Activated CD8-positive, alpha-beta memory T cell treated with anti-CD3 and anti-CD28 coated beads, Interleukin-2, amount 10 ng/mL, durations not matched to agents 7 days and 5 days (primary cell): ENCODE measurements around the gene STX12. TPM values are rescaled to one million over a fixed set of nuclear protein-coding genes. Genes with fewer than 3 reads are reported as not detected.
"Not testable (repeated sequence)": the region's sequence is repeated elsewhere in the genome, so short reads cannot be mapped to it uniquely, and the experiment has no call there.

Source experiments
- ATAC-seq: fragments of 150-1000 bp; cut with Tn5 transposase; one replicate; pipeline ENCODE4 v1.10.0; 2021; ENCODE audit warnings: moderate library complexity
- CTCF ChIA-PET: fragments of 350-600 bp; sonication (Branson Sonifier 250); formaldehyde crosslinking; loops from one replicate; lab custom pipeline; 2021; ENCODE audit warnings: antibody characterized with exemption; lab: Charles Lee
- DNase-seq: peaks from one replicate; pipeline ENCODE4 v3.0.0-alpha.2; 2020
- H3K27ac Mint-ChIP-seq: one replicate; pipeline ENCODE4 v1.8.0; 2021; ENCODE audit warnings: mild to moderate bottlenecking, mixed read lengths
- H3K27me3 Mint-ChIP-seq: one replicate; pipeline ENCODE4 v1.8.0; 2021; ENCODE audit warnings: mixed read lengths
- H3K36me3 Mint-ChIP-seq: one replicate; pipeline ENCODE4 v1.8.0; 2021; ENCODE audit warnings: mild to moderate bottlenecking, mixed read lengths
- H3K4me1 Mint-ChIP-seq: one replicate; pipeline ENCODE4 v1.8.0; 2021; ENCODE audit warnings: mixed read lengths
- H3K4me3 Mint-ChIP-seq: one replicate; pipeline ENCODE4 v1.8.0; 2021; ENCODE audit warnings: mild to moderate bottlenecking, moderate library complexity, mixed read lengths
- H3K9me3 Mint-ChIP-seq: one replicate; pipeline ENCODE4 v1.8.0; 2022; ENCODE audit warnings: low read depth, mixed read lengths
- total RNA-seq, 2 experiments: library from RNA; stranded (reverse); gene quantifications; one replicate each; pipeline ENCODE4 v1.2.3, GENCODE V29; 2021

Gene STX12
- total RNA-seq, 2 experiments from 2014 or later: 20.4 to 29.5 TPM

- H3K9me3 Mint-ChIP-seq: no peaks in the 10 kb centered on the region
These were observed 83.7 kb downstream of the STX12 start for GRCh38 chr1:27856561-27857343.

GRCh38 chr1:27857552-27857951 lies 84.5 kb downstream of the STX12 start:
- not testable (repeated sequence) for H3K9me3 Mint-ChIP-seq, H3K36me3 Mint-ChIP-seq, H3K27me3 Mint-ChIP-seq, H3K27ac Mint-ChIP-seq, DNase-seq, H3K4me1 Mint-ChIP-seq, H3K4me3 Mint-ChIP-seq, ATAC-seq
- CTCF ChIA-PET: interaction anchor here (0.6 to 6.0 kb wide), 43 partner anchors 9 to 528 kb away, joined by 3 to 59 read pairs (median 4); partner anchors contain the start of genes EYA3, PPP1R8 and XKR8

More at GRCh38 chr1:27856561-27857343, 83.7 kb downstream of the STX12 start:
- DNase-seq: no peak
- peaks cover 4% of the 10 kb centered on the region for H3K4me1 Mint-ChIP-seq
- no peak for ATAC-seq
- no peak overlapping the region for H3K4me3 Mint-ChIP-seq
- H3K36me3 Mint-ChIP-seq: peaks cover 2% of the 10 kb centered on the region
- CTCF ChIA-PET: interaction anchor here (0.7 to 6.0 kb wide), 22 partner anchors 12 to 392 kb away, joined by 3 to 59 read pairs (median 6); partner anchors contain the start of gene XKR8
- no peak overlapping the region for H3K27ac Mint-ChIP-seq
- H3K27me3 Mint-ChIP-seq: no peaks in the 10 kb centered on the region

GRCh38 chr1:27858072-27858948 lies 85.3 kb downstream of the STX12 start:
- Mint-ChIP-seq H3K36me3 (no peaks in the 10 kb centered on the region), H3K9me3 (no peaks in the 10 kb centered on the region), H3K27me3 (no peaks in the 10 kb centered on the region), H3K4me3 (no peak overlapping the region), H3K27ac (peak overlapping the region; percentile 29), H3K4me1 (peaks cover 9% of the 10 kb centered on the region)
- ATAC-seq: peak; percentile 98
- CTCF ChIA-PET: interaction anchor here (0.5 to 6.0 kb wide), 44 partner anchors 10 to 527 kb away, joined by 3 to 59 read pairs (median 4); partner anchors contain the start of genes EYA3, PPP1R8 and XKR8
- DNase-seq: peak; percentile 89

GRCh38 chr1:27858949-27859576 lies 86.0 kb downstream of the STX12 start:
- Mint-ChIP-seq H3K27ac (no peak overlapping the region), H3K4me3 (no peak overlapping the region), H3K9me3 (no peaks in the 10 kb centered on the region), H3K27me3 (no peaks in the 10 kb centered on the region), H3K4me1 (peaks cover 15% of the 10 kb centered on the region), H3K36me3 (no peaks in the 10 kb centered on the region)
- DNase-seq (no peak), ATAC-seq (no peak)
- CTCF ChIA-PET: interaction anchor here (0.5 to 6.0 kb wide), 11 partner anchors 10 to 233 kb away, joined by 3 to 59 read pairs (median 9); partner anchors contain the start of gene EYA3

GRCh38 chr1:27861436-27861835 lies 88.4 kb downstream of the STX12 start:
- H3K4me1 Mint-ChIP-seq: peaks cover 21% of the 10 kb centered on the region
- CTCF ChIA-PET: interaction anchor here (6.0 kb wide), 1 partner anchor 120 kb away, joined by 59 read pairs; no protein-coding TSS in a partner anchor
- no peak for DNase-seq
- no peaks in the 10 kb centered on the region for H3K27me3 Mint-ChIP-seq
- no peak overlapping the region for H3K27ac Mint-ChIP-seq
- H3K9me3 Mint-ChIP-seq: no peaks in the 10 kb centered on the region
- H3K4me3 Mint-ChIP-seq: no peak overlapping the region
- no peaks in the 10 kb centered on the region for H3K36me3 Mint-ChIP-seq
- ATAC-seq: no peak

- H3K9me3 Mint-ChIP-seq: no peaks in the 10 kb centered on the region
- DNase-seq (no peak), ATAC-seq (no peak)
- CTCF ChIA-PET: no interaction called here
- no peak overlapping the region for H3K4me3 Mint-ChIP-seq
- peak overlapping the region; percentile 53 for H3K27ac Mint-ChIP-seq
- H3K4me1 Mint-ChIP-seq: peaks cover 22% of the 10 kb centered on the region
- no peaks in the 10 kb centered on the region for H3K36me3 Mint-ChIP-seq
- no peaks in the 10 kb centered on the region for H3K27me3 Mint-ChIP-seq
These were observed 89.0 kb downstream of the STX12 start for GRCh38 chr1:27862004-27862403.

- no peak for ATAC-seq
- H3K27ac Mint-ChIP-seq: no peak overlapping the region
- H3K36me3 Mint-ChIP-seq: no peaks in the 10 kb centered on the region
- H3K4me1 Mint-ChIP-seq: peaks cover 28% of the 10 kb centered on the region
- no peak overlapping the region for H3K4me3 Mint-ChIP-seq
- no peaks in the 10 kb centered on the region for H3K9me3 Mint-ChIP-seq
- CTCF ChIA-PET: no interaction called here
- no peaks in the 10 kb centered on the region for H3K27me3 Mint-ChIP-seq
- DNase-seq: no peak
These were observed 89.9 kb downstream of the STX12 start for GRCh38 chr1:27862671-27863537.

- no peaks in the 10 kb centered on the region for H3K27me3 Mint-ChIP-seq
- H3K4me3 Mint-ChIP-seq: no peak overlapping the region
- H3K4me1 Mint-ChIP-seq: peaks cover 29% of the 10 kb centered on the region
- H3K36me3 Mint-ChIP-seq: no peaks in the 10 kb centered on the region
- H3K9me3 Mint-ChIP-seq: no peaks in the 10 kb centered on the region
- CTCF ChIA-PET: interaction anchor here (1.2 kb wide), 1 partner anchor 28 kb away, joined by 3 read pairs; no protein-coding TSS in a partner anchor
- no peak overlapping the region for H3K27ac Mint-ChIP-seq
- ATAC-seq (no peak), DNase-seq (no peak)
These were observed 90.5 kb downstream of the STX12 start for GRCh38 chr1:27863538-27863915.

- H3K27me3 Mint-ChIP-seq: no peaks in the 10 kb centered on the region
- H3K36me3 Mint-ChIP-seq: no peaks in the 10 kb centered on the region
- H3K4me3 Mint-ChIP-seq: no peak overlapping the region
- CTCF ChIA-PET: interaction anchor here (0.6 to 1.2 kb wide), 2 partner anchors 29 to 145 kb away, joined by 3 to 4 read pairs; no protein-coding TSS in a partner anchor
- peaks cover 36% of the 10 kb centered on the region for H3K4me1 Mint-ChIP-seq
- H3K9me3 Mint-ChIP-seq: no peaks in the 10 kb centered on the region
- no peak overlapping the region for H3K27ac Mint-ChIP-seq
- no peak for ATAC-seq
- DNase-seq: no peak
These were observed 91.4 kb downstream of the STX12 start for GRCh38 chr1:27864264-27864895.

GRCh38 chr1:27865821-27866220 lies 92.8 kb downstream of the STX12 start:
- no peak overlapping the region for H3K27ac Mint-ChIP-seq
- ATAC-seq: no peak
- no peaks in the 10 kb centered on the region for H3K36me3 Mint-ChIP-seq
- no peaks in the 10 kb centered on the region for H3K27me3 Mint-ChIP-seq
- DNase-seq: no peak
- H3K9me3 Mint-ChIP-seq: no peaks in the 10 kb centered on the region
- no peak overlapping the region for H3K4me3 Mint-ChIP-seq
- peaks cover 42% of the 10 kb centered on the region for H3K4me1 Mint-ChIP-seq
- CTCF ChIA-PET: interaction anchor here (0.6 kb wide), 1 partner anchor 89 kb away, joined by 3 read pairs; no protein-coding TSS in a partner anchor

- Mint-ChIP-seq H3K27ac (peak overlapping the region; percentile 89), H3K4me3 (peak overlapping the region; percentile 55)
- CTCF ChIA-PET: interaction anchor here (2.7 kb wide), 1 partner anchor 11 kb away, joined by 10 read pairs; no protein-coding TSS in a partner anchor
These were observed 95.5 kb downstream of the STX12 start for GRCh38 chr1:27868556-27868931.

More at GRCh38 chr1:27868556-27868931, 95.5 kb downstream of the STX12 start:
- Mint-ChIP-seq H3K36me3 (peaks cover 3% of the 10 kb centered on the region), H3K4me1 (peaks cover 47% of the 10 kb centered on the region), H3K9me3 (no peaks in the 10 kb centered on the region), H3K27me3 (no peaks in the 10 kb centered on the region)
- no peak for ATAC-seq
- no peak for DNase-seq
